Esophagus muscularis mucosa (tissue), 3 donors: ENCODE measurements around the gene RBFOX2.

Source experiments
- EP300 ChIP-seq: sonication (generic); formaldehyde crosslinking; IDR thresholded peaks from one replicate; pipeline ENCODE4 v1.6.1; 2017; ENCODE audit warnings: antibody characterized with exemption
- TF ChIP-seq, protein P1 (sequence below), 3 experiments: fragments of 200-600 bp in 2 of 3; fragments of 450-650 bp in 1 of 3; sonication (generic) in 2 of 3; IDR thresholded peaks; one replicate each; pipeline ENCODE4 v1.5.1; 2017 to 2019; ENCODE audit warnings: antibody characterized with exemption in 3 of 3, mild to moderate bottlenecking in 2 of 3, moderate library complexity in 1 of 3

DNA sequence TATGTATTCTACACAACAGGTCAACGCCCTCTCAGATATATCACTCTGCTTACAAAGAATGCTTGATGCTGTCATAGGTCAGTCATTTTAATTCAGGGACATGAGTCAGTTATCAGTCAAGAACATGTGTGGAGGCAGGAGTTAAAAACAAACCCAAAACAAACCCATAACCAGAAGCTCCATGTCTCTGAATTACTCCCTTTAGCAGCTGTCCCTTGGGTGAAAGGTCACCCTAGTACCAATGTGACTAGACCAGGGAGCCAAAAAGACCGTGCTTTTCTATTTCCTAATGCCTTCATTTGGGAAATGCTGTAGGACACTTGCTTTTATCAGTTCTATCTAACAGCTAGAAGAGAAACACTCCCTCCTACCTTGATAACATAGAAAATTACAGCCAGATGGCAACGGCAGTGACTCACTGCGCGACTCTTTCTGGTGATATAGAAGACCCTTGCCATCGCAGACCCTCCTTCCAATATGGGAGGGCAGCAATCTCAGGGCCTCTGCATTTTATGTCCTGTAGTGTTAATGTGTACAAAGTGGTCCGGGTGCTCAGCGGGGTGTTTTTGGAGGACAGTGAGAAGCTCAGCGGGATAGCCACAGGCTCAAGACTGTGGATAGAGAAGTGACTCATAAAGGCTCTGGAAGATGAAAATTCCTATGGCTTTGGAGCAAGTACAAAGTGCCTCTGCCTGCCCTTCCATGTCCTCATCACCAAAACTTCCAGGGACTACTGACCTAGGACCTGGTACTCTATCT is 286.1 kb downstream of the RBFOX2 start:
- TF ChIP-seq EP300: no peak
- TF ChIP-seq, protein P1, sequence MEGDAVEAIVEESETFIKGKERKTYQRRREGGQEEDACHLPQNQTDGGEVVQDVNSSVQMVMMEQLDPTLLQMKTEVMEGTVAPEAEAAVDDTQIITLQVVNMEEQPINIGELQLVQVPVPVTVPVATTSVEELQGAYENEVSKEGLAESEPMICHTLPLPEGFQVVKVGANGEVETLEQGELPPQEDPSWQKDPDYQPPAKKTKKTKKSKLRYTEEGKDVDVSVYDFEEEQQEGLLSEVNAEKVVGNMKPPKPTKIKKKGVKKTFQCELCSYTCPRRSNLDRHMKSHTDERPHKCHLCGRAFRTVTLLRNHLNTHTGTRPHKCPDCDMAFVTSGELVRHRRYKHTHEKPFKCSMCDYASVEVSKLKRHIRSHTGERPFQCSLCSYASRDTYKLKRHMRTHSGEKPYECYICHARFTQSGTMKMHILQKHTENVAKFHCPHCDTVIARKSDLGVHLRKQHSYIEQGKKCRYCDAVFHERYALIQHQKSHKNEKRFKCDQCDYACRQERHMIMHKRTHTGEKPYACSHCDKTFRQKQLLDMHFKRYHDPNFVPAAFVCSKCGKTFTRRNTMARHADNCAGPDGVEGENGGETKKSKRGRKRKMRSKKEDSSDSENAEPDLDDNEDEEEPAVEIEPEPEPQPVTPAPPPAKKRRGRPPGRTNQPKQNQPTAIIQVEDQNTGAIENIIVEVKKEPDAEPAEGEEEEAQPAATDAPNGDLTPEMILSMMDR (IDR thresholded peaks at IDR 0.05): no peak
